Gastrocnemius medialis (tissue), 4 donors: ENCODE results near the gene EHBP1L1. TPM values are rescaled to one million over a fixed set of nuclear protein-coding genes. Genes with fewer than 3 reads are reported as not detected.

ENCODE experiments used
- ATAC-seq, 2 donors: fragments of 150-250 bp; one replicate each; pipeline ENCODE4 v1.9.1; 2016
- DNase-seq, 2 donors: peaks; one replicate each; pipeline ENCODE4 v3.0.0-alpha.2; 2019
- H3K27ac ChIP-seq, 4 donors: fragments of 200-600 bp; sonication (generic); 1 replicate in 1 of 4; 2 replicates in 3 of 4; pipeline ENCODE4 v1.5.1; 2016 to 2018; ENCODE audit warnings: mild to moderate bottlenecking in 2 of 4, moderate library complexity in 1 of 4
- H3K27me3 ChIP-seq, 3 donors: fragments of 200-600 bp; sonication (generic) in 2 of 3; 1 replicate in 1 of 3; 2 replicates in 2 of 3; pipeline versions ENCODE4 v1.5.1 to v1.6.0; 2016 to 2019; ENCODE audit warnings: mild to moderate bottlenecking in 1 of 3, moderate library complexity in 1 of 3
- H3K36me3 ChIP-seq, 2 donors: fragments of 200-600 bp; sonication (generic) in 1 of 2; one replicate each; pipeline ENCODE4 v1.5.1; 2017 to 2018
- H3K4me1 ChIP-seq, 2 donors: fragments of 200-600 bp; sonication (generic) in 1 of 2; one replicate each; pipeline ENCODE4 v1.5.1; 2016 to 2017; ENCODE audit warnings: mild to moderate bottlenecking in 2 of 2
- H3K4me3 ChIP-seq, 4 donors: fragments of 200-600 bp; sonication (generic) in 3 of 4; 1 replicate in 1 of 4; 2 replicates in 3 of 4; pipeline ENCODE4 v1.5.1; 2016 to 2019; ENCODE audit warnings: mild to moderate bottlenecking in 2 of 4
- H3K9me3 ChIP-seq, 3 donors: fragments of 200-600 bp; sonication (generic) in 2 of 3; 1 replicate in 1 of 3; 2 replicates in 2 of 3; pipeline ENCODE4 v1.5.1; 2016 to 2019
- CTCF ChIP-seq, 5 experiments: fragments of 450-650 bp in 3 of 5; fragments of 200-600 bp in 2 of 5; sonication (generic) in 2 of 5; IDR thresholded peaks in 4 of 5; conservative IDR thresholded peaks in 1 of 5; 1 replicate in 4 of 5; 2 replicates in 1 of 5; pipeline ENCODE4 v1.5.1; 2016 to 2019; ENCODE audit warnings: antibody characterized with exemption in 5 of 5, mild to moderate bottlenecking in 3 of 5, moderate library complexity in 3 of 5
- POLR2A ChIP-seq, 2 donors: fragments of 450-650 bp; IDR thresholded peaks; one replicate each; pipeline ENCODE4 v1.6.1; 2017; ENCODE audit warnings: antibody characterized with exemption in 2 of 2, mild to moderate bottlenecking in 2 of 2, moderate library complexity in 2 of 2
- in situ Hi-C, 4 donors: fragments of 200-750 bp; cut with MboI; loops; one replicate each; pipeline versions ENCODE4 v1.15.0 to v1.8.0; 2017; ENCODE audit warnings: low sequenced_read_pairs in 4 of 4
- intact Hi-C: fragments of 100-400 bp; cut with DNase I; formaldehyde crosslinking; loops from one replicate; pipeline ENCODE4 v1.15.1; 2023; ENCODE audit warnings: low total_unique reads
- total RNA-seq, 4 donors: library from RNA; depleted of rRNA; stranded (reverse); fragments of >200 nt; gene quantifications; one replicate each; pipeline versions ENCODE4 v1.1.0 to v1.2.3, GENCODE V29; 2016

The EHBP1L1 gene
- total RNA-seq, 4 donors from 2014 or later, result 191 to 374 (median 250) TPM

GRCh38 chr11:65539744-65540289, 36.0 kb upstream of the EHBP1L1 start:
- peaks cover 7 to 16% of the 10 kb centered on the region in 2 donors for H3K4me1 ChIP-seq
- in situ Hi-C loops (no loop called here), intact Hi-C loops (loop anchor here (1.0 kb wide), 5 partner anchors 18 to 74 kb away; partner anchors contain the start of genes LTBP3, MAP3K11 and ZNRD2)
- H3K4me3 ChIP-seq, result peak overlapping the region; percentile 60 to 76 (median 64)
- H3K27ac ChIP-seq, result peak overlapping the region; percentile 86 to 92 (median 90)
- no peaks in the 10 kb centered on the region for H3K27me3 ChIP-seq
- H3K36me3 ChIP-seq, result peaks cover 0 to 24% of the 10 kb centered on the region in 2 donors
- no peaks in the 10 kb centered on the region for H3K9me3 ChIP-seq
- ATAC-seq (peak; percentile 3 to 4), DNase-seq (no peak)
- TF ChIP-seq POLR2A (IDR thresholded peaks at IDR 0.05), result no peak
- peak in 2 of 5 experiments; percentile 57 to 71 for TF ChIP-seq CTCF (IDR thresholded peaks at IDR 0.05 in 4 of 5, conservative IDR thresholded peaks at IDR 0.05 in 1 of 5)

DNA sequence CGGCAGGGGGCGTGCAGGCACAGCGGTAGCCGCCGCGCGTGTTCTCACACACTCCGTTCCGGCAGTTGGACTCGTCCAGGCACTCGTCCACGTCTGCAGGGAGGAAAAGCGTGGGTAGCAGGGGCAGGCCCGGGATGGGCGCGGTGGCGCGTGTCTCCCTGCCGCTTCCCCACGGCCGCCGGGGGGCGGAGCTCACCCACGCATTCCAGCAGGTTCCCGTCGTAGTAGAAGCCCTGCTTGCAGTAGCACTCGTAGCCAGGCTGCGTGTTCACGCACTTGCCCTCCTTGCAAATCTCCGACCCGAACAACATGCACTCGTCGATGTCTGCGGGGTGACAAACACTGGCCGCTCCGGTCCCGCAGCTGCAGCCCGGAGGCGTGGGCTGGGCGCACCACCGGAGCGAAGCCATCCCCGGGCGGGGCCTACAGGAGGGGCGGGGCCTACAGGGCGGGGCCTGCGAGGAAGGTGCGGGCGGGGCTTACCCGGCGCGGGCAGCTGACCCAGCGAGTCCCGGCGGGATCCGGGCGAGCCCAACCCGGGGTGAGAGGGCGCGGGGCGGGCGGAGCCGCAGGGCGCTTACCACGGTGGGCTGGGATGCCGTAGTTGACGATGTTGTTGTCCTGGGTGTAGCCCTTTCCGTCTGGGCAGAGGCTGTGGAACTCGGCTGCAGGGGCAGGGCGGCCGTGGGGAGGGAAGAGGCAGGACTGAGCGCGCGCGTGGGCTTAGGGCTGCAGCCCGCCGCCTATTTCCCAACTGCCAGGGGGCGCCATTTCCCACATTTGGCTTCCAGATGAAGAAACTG, 35.4 kb upstream of the EHBP1L1 start:
- peaks cover 7 to 16% of the 10 kb centered on the region in 2 donors for H3K4me1 ChIP-seq
- DNase-seq, result peak; percentile 75 to 90
- H3K27me3 ChIP-seq, result no peaks in the 10 kb centered on the region
- peak; percentile 88 for ATAC-seq
- H3K36me3 ChIP-seq, result peaks cover 0 to 24% of the 10 kb centered on the region in 2 donors
- no peaks in the 10 kb centered on the region for H3K9me3 ChIP-seq
- peak overlapping the region; percentile 86 to 92 (median 90) for H3K27ac ChIP-seq
- in situ Hi-C loops, result no loop called here
- intact Hi-C loops, result loop anchor here (1.0 kb wide), 5 partner anchors 18 to 74 kb away; partner anchors contain the start of genes LTBP3, MAP3K11 and ZNRD2
- H3K4me3 ChIP-seq, result peak overlapping the region; percentile 60 to 76 (median 64)
- TF ChIP-seq POLR2A (IDR thresholded peaks at IDR 0.05) (peak; percentile 52 to 67), CTCF (IDR thresholded peaks at IDR 0.05 in 4 of 5, conservative IDR thresholded peaks at IDR 0.05 in 1 of 5) (peak; percentile 82 to 96 (median 92))

- ATAC-seq, result no peak
Measured at GRCh38 chr11:65541093-65541982, 34.5 kb upstream of the EHBP1L1 start.

More at GRCh38 chr11:65541093-65541982, 34.5 kb upstream of the EHBP1L1 start:
- H3K4me3 ChIP-seq, result peak overlapping the region; percentile 60 to 76 (median 64)
- in situ Hi-C loops (no loop called here), intact Hi-C loops (no loop called here)
- TF ChIP-seq CTCF (IDR thresholded peaks at IDR 0.05 in 4 of 5, conservative IDR thresholded peaks at IDR 0.05 in 1 of 5), result no peak
- no peak for TF ChIP-seq POLR2A (IDR thresholded peaks at IDR 0.05)
- H3K36me3 ChIP-seq, result peaks cover 0 to 19% of the 10 kb centered on the region in 2 donors
- H3K27me3 ChIP-seq, result no peaks in the 10 kb centered on the region
- H3K9me3 ChIP-seq, result no peaks in the 10 kb centered on the region
- peak overlapping the region; percentile 86 to 92 (median 90) for H3K27ac ChIP-seq
- no peak for DNase-seq
- H3K4me1 ChIP-seq, result peaks cover 7 to 16% of the 10 kb centered on the region in 2 donors
